Measurements from ENCODE around the gene C1QTNF5. TPM values are rescaled to one million over a fixed set of nuclear protein-coding genes. Genes with fewer than 3 reads are reported as not detected.

The C1QTNF5 gene
- total and polyA plus RNA-seq, 2 of the 8 experiments (the other 6 are each of a cell fraction or from before 2014, with no cell fraction given) = 2.2 to 2.7 TPM

DNA sequence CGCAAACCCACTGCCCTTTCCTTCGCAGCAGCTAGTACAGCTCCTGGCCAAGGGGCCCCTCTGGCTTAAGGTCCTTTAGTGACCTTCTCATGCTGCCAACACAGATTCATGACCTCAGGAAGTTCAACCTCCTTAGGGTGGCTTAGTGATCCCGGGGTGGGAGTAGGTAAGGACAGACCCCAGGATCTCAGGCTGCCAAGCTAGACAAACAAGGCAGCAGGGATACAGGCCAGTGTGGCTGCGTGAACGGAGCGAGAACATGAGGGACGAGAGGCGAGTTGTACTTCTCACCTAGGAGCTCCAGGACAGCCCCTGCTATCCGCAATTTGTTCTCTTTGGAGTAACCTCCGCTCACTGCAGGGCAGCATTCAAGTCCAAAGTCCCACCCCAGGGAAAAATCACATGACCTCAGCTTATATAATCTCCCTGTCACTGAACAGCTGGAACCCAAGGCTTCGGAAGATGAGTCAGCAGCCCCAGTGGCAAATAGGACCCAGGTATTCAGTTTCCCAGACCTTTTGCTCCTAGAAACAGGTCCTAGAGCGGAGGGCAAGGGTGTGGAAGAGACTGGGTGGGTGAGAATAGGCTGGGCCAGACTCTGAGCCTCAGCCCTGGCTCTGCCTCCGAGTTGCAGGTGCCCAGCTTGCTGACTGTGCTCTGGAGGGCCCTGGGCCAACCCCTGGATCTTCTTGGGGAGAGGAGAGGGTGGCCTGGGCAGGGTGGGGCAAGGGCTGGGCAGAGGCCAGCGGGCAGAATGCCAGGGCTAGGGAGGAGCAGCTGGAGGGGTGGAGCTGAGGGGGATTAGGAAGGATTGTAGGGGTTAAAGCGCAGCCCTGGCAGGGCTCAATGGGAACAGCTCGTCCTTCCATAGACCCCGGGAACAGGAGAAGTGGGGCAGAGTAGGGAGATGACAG lies 27.7 kb upstream of the C1QTNF5 start (continued):
- TF ChIP-seq CTCF (IDR thresholded peaks at IDR 0.05; ENCODE audit: control extremely low read depth in 1 of 3, insufficient read depth in 1 of 3, low read depth in 1 of 3, low read length in 3 of 3) (no peak), TCF12 (IDR thresholded peaks at IDR 0.05; ENCODE audit: low read depth, low read length) (no peak), RXRA (IDR thresholded peaks at IDR 0.05; ENCODE audit: insufficient read depth, low read depth, low read length) (no peak), CTBP2 (IDR thresholded peaks at IDR 0.05; ENCODE audit: borderline replicate concordance, insufficient read depth, insufficient read length, low read length) (no peak)

Measured in H1 (cell line).